Ishikawa (cell line): Measurements from ENCODE around the gene FBXW11.

ENCODE experiments used
- CEBPB ChIP-seq: IDR thresholded peaks from 2 replicates; pipeline ENCODE4 v1.6.1; 2012
- CREB1 ChIP-seq: IDR thresholded peaks from 2 replicates; pipeline ENCODE4 v1.6.1; 2012; ENCODE audit warnings: low read depth
- EGR1 ChIP-seq: IDR thresholded peaks from 2 replicates; pipeline ENCODE4 v1.6.1; 2012
- EP300 ChIP-seq: IDR thresholded peaks from 2 replicates; pipeline ENCODE4 v1.6.1; 2012; ENCODE audit warnings: borderline replicate concordance
- FOXM1 ChIP-seq: IDR thresholded peaks from 2 replicates; pipeline ENCODE4 v1.6.1; 2012; ENCODE audit warnings: low read depth, borderline replicate concordance
- NFIC ChIP-seq: IDR thresholded peaks from 2 replicates; pipeline ENCODE4 v1.6.1; 2012
- RAD21 ChIP-seq: IDR thresholded peaks from 2 replicates; pipeline ENCODE4 v1.6.1; 2012; ENCODE audit warnings: low read depth
- TAF1 ChIP-seq: IDR thresholded peaks from 2 replicates; pipeline ENCODE4 v1.6.1; 2012; ENCODE audit warnings: low read depth, mild to moderate bottlenecking
- TCF12 ChIP-seq: IDR thresholded peaks from 2 replicates; pipeline ENCODE4 v1.6.1; 2012; ENCODE audit warnings: low read depth
- TEAD4 ChIP-seq: IDR thresholded peaks from 2 replicates; pipeline ENCODE4 v1.6.1; 2012
- YY1 ChIP-seq: IDR thresholded peaks from 2 replicates; pipeline ENCODE4 v1.6.1; 2012; ENCODE audit warnings: low read depth
- ZBTB7A ChIP-seq: IDR thresholded peaks from 2 replicates; pipeline ENCODE4 v1.6.1; 2012; ENCODE audit warnings: low read depth
- TF ChIP-seq, protein P1 (sequence below): IDR thresholded peaks from 2 replicates; pipeline ENCODE4 v1.6.1; 2012
- TF ChIP-seq, protein P2 (sequence below): IDR thresholded peaks from 2 replicates; pipeline ENCODE4 v1.6.1; 2012; ENCODE audit warnings: low read depth, mild to moderate bottlenecking
- TF ChIP-seq, protein P3 (sequence below): IDR thresholded peaks from 2 replicates; pipeline ENCODE4 v1.6.1; 2012

The FBXW11 gene

DNA sequence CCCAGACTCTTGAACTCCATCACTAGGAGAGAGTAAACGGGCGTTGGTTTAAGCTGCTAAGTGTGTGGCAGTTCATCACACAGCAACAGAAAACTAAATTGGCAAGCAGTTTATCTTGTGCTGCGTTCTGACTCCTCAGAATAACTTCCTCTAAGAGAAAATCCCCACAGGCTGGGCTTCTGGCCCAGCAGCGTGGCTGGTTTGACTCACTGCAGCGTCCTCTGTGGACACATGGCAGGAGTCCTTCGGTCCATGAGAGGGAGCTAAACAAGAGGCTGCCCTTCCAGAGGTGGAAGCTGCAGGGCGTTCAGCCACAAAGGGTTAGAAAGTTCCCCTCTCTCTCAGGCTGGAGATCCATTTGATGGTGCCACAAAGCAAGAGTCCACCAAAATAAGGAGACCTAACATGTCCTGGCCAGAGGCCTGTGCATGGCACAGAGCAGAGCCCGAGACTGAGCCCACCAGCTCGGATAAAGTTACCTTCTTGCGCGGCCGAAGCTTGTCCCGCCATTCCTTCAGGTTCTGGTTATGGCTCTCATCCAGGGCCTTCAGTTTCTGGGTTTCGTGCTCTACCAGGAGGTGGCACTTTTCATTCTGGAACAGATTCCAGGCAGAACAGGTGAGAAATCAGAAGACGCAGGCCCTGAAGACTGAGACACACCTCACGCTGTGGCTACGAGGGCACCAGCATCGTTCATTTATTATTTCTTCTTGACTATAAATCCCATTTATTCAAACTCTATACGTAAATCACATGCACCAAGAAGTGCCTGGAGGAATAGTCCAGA is 46.2 kb upstream of the FBXW11 start:
- no peak for TF ChIP-seq CEBPB
- TF ChIP-seq TCF12: no peak
- no peak for TF ChIP-seq RAD21

DNA sequence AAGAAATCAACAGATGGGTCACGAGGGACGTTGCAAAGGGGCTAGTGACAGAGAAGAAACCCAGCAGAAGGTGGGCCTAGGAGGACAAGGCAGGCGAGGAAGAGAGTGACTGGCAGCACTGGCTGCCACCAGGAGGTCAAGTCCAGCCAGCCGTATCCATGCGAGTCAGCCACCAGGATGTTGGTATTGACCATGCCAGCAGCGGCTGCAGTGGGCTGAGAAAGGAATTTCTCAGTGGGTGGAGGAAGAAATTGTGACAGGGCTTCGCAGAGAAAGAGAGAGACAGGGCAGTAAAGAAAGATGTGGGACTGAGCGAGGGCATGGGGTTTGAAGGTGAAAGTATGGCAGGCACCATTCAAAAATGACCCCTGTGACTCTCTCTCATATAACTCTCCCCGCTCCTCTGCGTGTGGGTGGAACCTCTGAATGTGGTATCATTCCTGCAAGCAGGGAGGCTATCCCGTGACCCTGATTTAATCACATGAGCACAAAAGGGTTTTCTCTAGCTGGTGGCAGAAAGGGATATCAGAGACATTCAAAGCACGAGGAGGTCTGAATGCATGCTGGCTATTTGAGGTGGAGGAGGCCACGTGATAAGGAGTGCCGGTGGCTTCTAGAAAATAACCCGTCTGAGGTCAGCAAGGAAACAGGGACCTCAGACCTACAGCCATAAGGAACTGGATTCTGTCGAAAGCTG is 45.4 kb upstream of the FBXW11 start:
- TF ChIP-seq, protein P1, sequence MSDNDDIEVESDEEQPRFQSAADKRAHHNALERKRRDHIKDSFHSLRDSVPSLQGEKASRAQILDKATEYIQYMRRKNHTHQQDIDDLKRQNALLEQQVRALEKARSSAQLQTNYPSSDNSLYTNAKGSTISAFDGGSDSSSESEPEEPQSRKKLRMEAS: peak; percentile 27; the same call in 1 of the 2 replicates
- no peak for TF ChIP-seq TEAD4

DNA sequence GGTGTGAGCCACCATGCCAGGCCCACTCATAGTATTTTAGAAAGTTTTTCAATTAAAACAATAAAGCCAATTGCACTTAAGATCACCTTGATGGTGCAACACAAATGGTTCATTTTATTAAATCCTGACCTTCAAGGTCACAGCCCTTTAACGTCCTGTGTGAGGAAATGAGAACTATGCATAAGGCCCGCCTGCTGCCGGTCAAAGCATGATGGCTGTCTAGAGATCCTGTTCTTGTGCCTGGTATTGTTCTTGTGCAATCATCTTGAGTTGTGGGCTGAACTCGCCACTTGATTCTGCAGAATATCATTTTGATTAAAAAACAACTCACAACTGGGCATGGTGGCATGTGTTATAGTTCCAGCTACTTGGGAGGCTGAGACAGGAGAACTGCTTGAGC is 43.6 kb upstream of the FBXW11 start:
- no peak for TF ChIP-seq TCF12
- 0 out of 2 replicates have a peak, but pooled peaks have one; percentile 23 for TF ChIP-seq CEBPB
- TF ChIP-seq EGR1: no peak
- TF ChIP-seq EP300: no peak
- TF ChIP-seq ZBTB7A: no peak
- TF ChIP-seq CREB1: no peak
- TF ChIP-seq, protein P1: no peak
- TF ChIP-seq YY1: no peak

DNA sequence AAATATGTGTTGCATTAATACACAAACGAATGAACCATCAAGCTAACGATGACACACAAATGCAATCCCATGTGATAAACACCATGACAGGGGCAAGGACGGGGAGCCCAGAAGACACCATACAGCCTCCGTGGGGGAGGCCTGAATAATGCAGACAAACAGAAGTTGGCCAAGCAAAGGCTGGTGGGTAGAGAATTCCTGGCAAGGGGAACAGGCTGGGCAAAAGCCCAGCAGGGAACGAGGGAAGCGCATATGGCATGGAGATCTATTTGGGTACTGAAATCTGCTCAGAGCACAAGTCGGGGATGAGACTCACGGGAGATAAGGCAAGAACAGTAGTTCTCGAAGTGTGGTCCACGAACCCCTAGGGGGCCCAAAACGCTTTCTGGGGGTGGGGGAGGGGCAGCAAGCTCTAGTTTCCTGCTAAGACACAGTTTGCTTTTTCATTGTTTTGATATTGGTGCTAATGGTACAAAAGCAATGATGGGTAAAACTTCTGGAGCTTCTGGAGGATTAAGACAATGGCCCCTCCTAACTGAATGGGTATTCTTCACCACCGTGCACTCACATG is 42.9 kb upstream of the FBXW11 start:
- no peak for TF ChIP-seq NFIC
- no peak for TF ChIP-seq CREB1
- no peak for TF ChIP-seq RAD21
- TF ChIP-seq, protein P2, sequence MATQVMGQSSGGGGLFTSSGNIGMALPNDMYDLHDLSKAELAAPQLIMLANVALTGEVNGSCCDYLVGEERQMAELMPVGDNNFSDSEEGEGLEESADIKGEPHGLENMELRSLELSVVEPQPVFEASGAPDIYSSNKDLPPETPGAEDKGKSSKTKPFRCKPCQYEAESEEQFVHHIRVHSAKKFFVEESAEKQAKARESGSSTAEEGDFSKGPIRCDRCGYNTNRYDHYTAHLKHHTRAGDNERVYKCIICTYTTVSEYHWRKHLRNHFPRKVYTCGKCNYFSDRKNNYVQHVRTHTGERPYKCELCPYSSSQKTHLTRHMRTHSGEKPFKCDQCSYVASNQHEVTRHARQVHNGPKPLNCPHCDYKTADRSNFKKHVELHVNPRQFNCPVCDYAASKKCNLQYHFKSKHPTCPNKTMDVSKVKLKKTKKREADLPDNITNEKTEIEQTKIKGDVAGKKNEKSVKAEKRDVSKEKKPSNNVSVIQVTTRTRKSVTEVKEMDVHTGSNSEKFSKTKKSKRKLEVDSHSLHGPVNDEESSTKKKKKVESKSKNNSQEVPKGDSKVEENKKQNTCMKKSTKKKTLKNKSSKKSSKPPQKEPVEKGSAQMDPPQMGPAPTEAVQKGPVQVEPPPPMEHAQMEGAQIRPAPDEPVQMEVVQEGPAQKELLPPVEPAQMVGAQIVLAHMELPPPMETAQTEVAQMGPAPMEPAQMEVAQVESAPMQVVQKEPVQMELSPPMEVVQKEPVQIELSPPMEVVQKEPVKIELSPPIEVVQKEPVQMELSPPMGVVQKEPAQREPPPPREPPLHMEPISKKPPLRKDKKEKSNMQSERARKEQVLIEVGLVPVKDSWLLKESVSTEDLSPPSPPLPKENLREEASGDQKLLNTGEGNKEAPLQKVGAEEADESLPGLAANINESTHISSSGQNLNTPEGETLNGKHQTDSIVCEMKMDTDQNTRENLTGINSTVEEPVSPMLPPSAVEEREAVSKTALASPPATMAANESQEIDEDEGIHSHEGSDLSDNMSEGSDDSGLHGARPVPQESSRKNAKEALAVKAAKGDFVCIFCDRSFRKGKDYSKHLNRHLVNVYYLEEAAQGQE: no peak
- no peak for TF ChIP-seq ZBTB7A
- no peak for TF ChIP-seq EP300
- TF ChIP-seq YY1: no peak
- no peak for TF ChIP-seq TEAD4
- TF ChIP-seq, protein P3, sequence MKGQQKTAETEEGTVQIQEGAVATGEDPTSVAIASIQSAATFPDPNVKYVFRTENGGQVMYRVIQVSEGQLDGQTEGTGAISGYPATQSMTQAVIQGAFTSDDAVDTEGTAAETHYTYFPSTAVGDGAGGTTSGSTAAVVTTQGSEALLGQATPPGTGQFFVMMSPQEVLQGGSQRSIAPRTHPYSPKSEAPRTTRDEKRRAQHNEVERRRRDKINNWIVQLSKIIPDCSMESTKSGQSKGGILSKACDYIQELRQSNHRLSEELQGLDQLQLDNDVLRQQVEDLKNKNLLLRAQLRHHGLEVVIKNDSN: no peak
- TF ChIP-seq EGR1: no peak
- TF ChIP-seq FOXM1: no peak
- no peak for TF ChIP-seq CEBPB
- TF ChIP-seq, protein P1: no peak
- TF ChIP-seq TAF1: no peak
- no peak for TF ChIP-seq TCF12

DNA sequence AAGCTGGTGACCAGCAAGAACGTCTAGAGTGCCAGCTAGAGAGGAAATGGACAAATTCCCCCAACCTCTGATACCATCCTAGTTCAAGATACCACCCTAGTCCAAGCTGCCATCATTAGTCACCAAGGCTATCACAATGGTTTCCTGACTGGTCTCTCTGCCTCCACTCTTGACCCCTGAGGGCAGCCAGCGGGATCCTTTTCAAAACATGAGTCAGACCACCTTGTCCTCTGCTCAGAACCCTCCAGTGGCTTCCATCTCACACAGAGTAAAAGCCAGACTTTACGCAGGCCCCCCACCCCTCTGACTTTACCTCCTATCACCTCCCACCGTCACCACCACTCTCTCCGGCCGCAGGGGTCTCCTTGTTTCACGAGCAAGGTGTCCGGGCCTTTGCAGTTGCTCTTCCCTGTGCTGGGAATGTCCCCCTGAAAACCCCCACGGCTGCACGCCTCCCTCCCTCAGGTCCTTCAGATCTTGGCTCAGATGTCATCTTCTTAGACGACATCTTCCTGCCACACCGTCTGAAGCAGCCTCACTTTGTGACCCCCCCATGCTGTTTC is 42.2 kb upstream of the FBXW11 start:
- no peak for TF ChIP-seq TCF12
- TF ChIP-seq CEBPB: no peak
- TF ChIP-seq NFIC: no peak
- TF ChIP-seq, protein P3: no peak
- TF ChIP-seq CREB1: no peak
- no peak for TF ChIP-seq EP300
- no peak for TF ChIP-seq YY1
- TF ChIP-seq EGR1: no peak
- TF ChIP-seq TAF1: no peak
- no peak for TF ChIP-seq RAD21
- no peak for TF ChIP-seq TEAD4
- TF ChIP-seq, protein P1: no peak
- no peak for TF ChIP-seq FOXM1
- TF ChIP-seq, protein P2: no peak
- no peak for TF ChIP-seq ZBTB7A
